Fibroblast of skin of abdomen (primary cell): ENCODE data around the gene ALAS1.

ENCODE experiments used
- DNase-seq: peaks from one replicate; pipeline ENCODE4 v3.0.0-alpha.2; 2013

ALAS1 gene

DNA sequence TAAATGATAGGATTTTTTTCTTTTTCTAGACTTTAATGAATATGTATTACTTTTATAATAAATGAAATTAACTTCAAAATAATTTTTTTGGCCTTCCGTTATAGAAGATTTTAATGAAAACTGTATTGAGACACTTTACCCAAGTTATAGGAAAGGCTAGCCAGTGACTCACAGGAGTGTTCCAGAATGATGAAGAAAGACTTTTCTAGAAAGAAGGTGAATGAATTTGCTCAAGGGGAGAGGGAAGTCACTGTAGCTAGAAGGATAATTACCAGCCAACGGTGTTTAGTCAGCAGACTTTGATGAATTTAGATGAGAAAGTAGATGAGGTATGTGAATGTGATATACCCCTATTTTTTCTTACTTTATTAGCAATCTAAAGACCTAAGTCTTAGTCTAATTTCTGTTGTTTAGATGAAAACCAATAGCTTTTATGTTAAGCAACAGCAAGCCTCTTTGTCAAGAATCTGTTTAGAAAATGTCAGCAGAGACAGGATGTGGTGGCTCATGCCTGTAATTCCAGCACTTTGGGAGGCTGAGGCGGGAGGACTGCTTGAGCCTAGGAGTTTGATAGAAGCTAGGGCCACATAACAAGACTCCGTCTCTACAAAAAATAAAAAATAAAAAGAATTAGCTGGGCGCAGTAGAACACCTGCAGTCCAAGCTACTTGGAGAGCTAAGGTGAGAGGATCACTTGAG lies 3.2 kb downstream of the ALAS1 start:
- DNase-seq, result no peak

GRCh38 chr3:52202384-52203077 lies 4.6 kb downstream of the ALAS1 start:
- no peak for DNase-seq

DNA sequence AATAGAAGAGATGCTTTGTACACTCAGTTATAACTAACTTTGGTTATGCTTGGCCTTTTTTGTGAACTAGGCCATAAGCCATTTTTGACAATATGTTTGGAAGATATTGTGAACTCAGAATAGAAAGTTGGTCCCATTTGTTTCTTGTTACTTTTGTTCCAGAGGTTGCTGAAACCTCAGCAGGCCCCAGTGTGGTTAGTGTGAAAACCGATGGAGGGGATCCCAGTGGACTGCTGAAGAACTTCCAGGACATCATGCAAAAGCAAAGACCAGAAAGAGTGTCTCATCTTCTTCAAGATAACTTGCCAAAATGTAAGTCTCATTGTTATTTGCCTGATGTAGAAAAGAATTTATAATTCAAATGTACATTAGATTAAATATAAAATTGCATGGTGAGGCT lies 5.7 kb downstream of the ALAS1 start:
- DNase-seq, result no peak

GRCh38 chr3:52204337-52205073 lies 6.5 kb downstream of the ALAS1 start:
- no peak for DNase-seq

DNA sequence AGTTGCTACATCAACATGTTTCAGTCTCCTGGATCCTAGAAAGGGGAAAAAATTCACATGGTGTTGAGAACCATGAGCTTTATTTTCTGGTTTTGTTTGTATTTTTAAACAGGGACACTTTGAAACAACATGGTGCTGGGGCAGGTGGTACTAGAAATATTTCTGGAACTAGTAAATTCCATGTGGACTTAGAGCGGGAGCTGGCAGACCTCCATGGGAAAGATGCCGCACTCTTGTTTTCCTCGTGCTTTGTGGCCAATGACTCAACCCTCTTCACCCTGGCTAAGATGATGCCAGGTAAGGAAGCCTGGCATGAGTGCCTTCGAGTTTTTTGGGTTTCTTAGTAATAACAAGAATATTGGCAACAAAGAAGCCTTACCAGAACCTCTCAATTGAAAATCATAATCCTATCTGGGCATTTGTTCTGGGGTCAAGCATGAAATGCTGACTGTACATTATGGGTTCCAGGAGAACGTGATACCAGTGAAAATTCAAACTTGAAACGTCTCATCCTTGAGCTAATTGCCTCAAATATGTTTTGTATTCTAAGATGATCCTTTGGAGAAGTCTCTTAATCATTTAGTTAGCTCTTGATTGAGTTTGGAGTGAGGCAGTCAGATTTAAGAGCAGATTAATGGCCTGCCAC lies 7.9 kb downstream of the ALAS1 start:
- DNase-seq, result no peak

GRCh38 chr3:52208556-52208955 lies 10.6 kb downstream of the ALAS1 start:
- DNase-seq, result no peak

GRCh38 chr3:52210037-52210436 lies 12.1 kb downstream of the ALAS1 start:
- no peak for DNase-seq

DNA sequence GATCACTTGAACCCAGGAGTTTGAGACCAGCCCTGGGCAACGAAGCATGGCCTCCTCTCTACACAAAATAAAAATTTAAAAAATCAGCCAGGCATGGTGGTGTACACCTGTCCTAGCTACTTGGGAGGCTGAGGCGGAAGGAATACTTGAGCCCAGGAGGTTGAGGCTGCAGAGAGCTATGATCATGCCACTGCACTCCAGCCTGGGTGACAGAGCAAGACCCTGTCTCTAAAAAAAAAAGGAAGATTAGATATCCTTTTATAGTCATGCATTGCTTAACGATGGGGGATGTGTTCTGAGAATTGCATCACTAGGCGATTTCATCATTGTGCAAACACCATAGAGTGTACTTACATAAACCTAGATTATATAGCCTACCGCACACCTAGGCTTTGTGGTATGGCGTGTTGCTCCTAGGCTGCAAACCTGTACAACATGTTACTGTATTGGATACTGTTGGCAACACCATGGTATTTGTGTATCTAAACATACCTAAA lies 12.6 kb downstream of the ALAS1 start:
- DNase-seq, result peak; percentile 41

DNA sequence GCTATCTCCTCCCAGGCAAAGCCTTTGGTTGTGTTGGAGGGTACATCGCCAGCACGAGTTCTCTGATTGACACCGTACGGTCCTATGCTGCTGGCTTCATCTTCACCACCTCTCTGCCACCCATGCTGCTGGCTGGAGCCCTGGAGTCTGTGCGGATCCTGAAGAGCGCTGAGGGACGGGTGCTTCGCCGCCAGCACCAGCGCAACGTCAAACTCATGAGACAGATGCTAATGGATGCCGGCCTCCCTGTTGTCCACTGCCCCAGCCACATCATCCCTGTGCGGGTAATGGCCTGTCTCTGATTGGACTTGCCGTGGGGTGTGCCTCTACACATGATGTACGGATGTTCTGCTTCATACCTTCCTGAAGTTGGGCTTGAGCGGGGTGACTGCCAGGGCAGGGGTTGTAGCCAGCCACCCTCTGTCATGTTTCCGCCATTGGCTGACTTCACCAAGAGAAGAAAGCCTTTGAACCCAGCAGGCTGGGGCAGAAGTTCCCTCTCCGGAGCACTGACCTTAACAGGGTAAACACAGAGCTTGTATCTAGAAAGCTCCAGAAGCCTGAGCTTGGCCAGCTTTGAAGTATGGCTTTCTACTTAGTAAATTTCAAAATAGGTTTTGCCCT lies 13.4 kb downstream of the ALAS1 start:
- no peak for DNase-seq

- no peak for DNase-seq
Observed at GRCh38 chr3:52213005-52213404, 15.0 kb downstream of the ALAS1 start.

- no peak for DNase-seq
Observed at GRCh38 chr3:52213901-52214300, 15.9 kb downstream of the ALAS1 start.

DNA sequence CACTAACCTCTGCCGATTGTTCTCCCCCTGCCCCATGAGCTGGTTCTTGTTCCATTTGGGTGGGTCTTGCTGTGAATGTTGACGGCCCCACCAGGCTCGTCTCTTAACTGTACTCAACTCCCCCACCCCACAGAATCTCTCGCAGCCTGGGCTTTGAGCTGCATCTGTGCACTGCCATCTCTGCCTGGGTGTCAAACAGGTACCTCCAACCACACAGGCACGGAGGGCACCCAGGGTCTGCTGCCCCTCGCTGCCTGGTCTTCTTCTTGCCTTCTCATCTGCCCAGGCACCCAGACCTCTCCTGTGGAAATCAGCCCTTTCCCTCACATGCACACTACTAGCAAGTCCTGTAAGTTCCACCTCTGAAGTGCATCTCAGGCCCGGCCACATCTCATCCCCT lies 17.4 kb downstream of the ALAS1 start:
- DNase-seq, result no peak

DNA sequence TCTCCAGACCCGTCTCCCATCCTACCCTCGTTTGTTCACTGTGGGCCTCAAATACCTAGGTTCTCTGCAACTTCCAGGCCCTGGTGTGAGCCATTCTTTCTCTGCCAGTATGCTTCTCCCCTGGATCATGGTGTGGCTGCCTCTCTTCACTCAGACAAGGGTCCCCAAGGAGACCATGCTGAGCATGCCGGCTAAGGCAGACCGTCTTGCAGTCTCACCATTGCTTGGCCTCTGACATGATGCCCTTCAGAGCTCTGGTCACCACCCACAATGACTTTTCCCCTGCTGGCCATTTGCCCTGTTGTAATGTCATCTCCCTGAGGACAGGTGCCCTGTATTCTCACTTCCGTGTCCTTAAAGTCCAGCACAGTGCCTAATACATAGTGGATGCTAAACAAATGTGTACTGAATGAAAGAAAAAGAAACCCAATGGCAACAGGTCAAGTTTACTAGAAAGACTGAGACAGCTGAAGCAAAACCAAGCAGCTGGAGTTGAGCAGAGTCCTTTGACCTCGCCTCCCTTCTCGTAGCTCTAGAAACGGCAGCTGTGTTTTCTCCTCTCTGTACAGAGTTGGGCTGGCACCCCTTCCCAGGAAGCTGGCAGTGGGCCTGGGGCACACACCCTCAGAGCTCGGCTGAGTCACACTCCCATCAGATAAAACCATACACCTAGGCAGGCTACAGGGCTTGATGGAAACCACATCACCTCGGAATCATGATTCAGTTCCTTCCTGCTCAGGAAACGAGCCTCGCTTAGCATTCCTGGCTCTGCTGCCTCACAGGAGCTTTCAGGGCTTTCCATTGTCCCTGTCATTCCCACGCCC lies 18.8 kb downstream of the ALAS1 start:
- peak; percentile 39 for DNase-seq

- DNase-seq, result no peak
Observed at GRCh38 chr3:52217409-52217805, 19.4 kb downstream of the ALAS1 start.

- no peak for DNase-seq
Observed at GRCh38 chr3:52218026-52218425, 20.1 kb downstream of the ALAS1 start.

DNA sequence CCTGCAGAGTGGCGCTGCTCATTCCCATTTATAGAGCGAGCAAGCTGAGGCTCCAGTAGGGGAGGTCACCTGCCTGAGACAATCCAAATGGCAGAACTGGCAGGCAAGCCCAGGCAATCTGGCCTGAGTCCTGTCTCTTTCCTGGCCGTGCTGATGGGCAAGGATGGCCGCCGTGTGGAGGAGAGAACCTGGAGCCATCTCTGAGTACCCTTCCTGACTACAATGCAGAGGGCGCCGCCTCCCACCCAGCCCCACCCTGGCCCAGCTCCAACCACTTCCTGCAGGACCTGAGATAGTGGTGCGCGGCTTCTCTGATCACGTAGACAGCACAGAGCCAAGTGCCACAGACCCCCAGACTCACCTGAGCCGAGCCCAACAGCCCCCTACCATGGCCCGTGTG lies 20.5 kb downstream of the ALAS1 start:
- no peak for DNase-seq

GRCh38 chr3:52218937-52219650 lies 21.1 kb downstream of the ALAS1 start:
- no peak for DNase-seq

DNA sequence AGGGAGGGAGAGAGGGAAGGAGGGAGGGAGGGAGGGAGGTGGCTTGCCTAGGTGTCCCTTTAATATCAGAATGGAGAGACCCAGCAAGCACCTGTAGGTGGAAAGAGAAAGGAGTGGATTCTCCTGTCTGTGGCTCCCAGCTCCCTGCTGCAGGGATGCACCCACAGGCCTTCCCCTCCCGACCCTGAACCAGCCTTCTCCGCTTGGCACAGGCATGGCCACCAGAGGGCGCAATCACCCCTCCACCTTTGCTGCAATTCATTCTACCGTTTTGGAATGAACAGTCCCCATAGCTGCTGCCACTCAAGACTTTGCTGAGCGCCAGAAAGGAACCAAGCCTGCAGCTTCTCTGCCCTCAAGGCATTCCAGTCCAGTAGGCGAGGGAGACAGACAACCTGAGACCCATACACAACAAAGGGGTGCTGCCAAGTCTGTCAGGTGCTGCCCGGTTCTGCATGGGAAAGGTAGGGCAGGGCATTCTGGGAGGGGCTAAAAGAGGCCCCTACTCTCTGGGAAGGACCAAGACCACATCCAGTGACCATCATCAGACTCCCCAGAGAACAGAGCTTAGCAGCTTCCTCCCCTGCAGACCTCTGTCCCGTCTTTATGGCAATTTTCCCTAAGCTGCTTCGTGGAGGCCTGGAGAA lies 22.5 kb downstream of the ALAS1 start:
- DNase-seq, result peak; percentile 64

DNA sequence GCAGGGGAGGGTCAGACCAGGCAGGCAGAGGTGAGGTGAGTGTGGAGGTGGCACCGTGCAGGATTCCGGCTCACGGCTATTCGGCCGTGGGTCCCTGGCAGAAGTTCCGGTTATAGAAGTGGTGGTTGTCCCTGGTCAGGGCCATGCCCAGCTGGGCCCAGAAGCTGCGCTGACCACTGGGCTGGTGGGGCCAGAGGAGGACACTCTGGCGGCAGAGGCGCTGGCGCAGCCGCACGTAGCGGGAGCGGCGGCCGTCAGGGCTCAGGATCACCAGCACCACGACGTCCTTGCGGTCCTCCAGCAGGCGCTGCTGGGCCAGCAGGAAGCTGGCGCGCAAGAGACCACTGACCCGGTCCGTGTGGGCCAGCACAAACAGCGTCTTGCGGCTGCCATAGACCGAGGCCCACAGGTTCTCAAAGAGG lies 23.2 kb downstream of the ALAS1 start:
- DNase-seq, result no peak

DNA sequence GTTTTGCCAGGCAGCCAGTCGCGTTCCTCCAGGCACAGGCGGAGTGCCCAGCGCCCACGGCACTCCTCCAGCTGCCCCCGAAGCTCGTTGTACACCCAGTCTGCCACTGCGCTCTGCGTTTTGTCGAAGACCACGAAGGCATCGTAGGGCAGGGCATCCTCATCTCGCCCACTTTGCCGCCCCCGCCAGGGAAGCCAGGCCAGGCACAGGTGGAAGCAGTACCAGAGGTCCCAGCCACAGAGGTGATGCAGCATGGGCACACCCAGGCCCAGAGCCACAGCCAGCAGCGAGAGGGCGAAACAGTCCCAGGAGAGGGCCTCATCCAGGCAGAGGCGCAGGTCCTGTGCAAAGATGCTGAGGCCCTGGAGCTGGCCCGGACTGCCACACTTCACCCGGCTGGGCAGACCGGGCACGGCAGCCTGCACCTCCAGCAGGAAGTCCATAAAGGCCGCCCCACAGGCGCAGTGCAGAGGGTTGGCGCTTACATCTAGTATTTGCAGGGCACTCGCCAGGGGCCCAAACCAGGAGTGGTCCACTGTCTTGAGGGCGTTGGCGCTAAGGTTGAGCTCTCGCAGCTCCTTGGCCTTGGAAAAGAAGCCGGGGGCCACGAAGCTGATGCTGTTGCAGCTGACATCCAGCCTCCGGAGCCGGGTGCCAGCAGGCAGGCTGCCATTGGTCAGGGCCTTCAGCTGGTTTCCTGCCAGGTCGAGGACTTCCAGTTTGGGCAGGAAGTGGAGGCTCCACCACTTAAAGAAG lies 23.8 kb downstream of the ALAS1 start:
- DNase-seq, result no peak
